Smooth muscle cell (in vitro differentiated cells): ENCODE measurements around the gene SBF2. TPM values are rescaled to one million over a fixed set of nuclear protein-coding genes. Genes with fewer than 3 reads are reported as not detected.
A peak's percentile ranks its signal among the peaks of the same experiment; 100 is the strongest.

Source experiments
- DNase-seq: peaks from one replicate; lab custom pipeline; 2025; ENCODE audit not compliant: unreplicated experiment; lab: John Stamatoyannopoulos, UW
- H2AFZ ChIP-seq: fragments of 200-600 bp; sonication (generic); 2 replicates; pipeline ENCODE4 v1.6.0; 2016; ENCODE audit warnings: antibody characterized with exemption, low read depth, mild to moderate bottlenecking
- H3F3A ChIP-seq: fragments of 200-600 bp; sonication (generic); 2 replicates; pipeline ENCODE4 v1.6.0; 2017; ENCODE audit warnings: antibody characterized with exemption, low read depth
- H3K27ac ChIP-seq: fragments of 200-600 bp; sonication (generic); 2 replicates; pipeline ENCODE4 v1.5.1; 2016; ENCODE audit warnings: low read depth, mild to moderate bottlenecking
- H3K27me3 ChIP-seq: fragments of 200-600 bp; sonication (generic); 2 replicates; pipeline ENCODE4 v1.6.1; 2016; ENCODE audit warnings: low read depth, mild to moderate bottlenecking
- H3K36me3 ChIP-seq: fragments of 200-600 bp; sonication (generic); 2 replicates; pipeline ENCODE4 v1.5.1; 2016; ENCODE audit warnings: low read depth
- H3K4me1 ChIP-seq: fragments of 200-600 bp; sonication (generic); 2 replicates; pipeline ENCODE4 v1.5.1; 2016; ENCODE audit warnings: low read depth
- H3K4me2 ChIP-seq: fragments of 200-600 bp; sonication (generic); 2 replicates; pipeline ENCODE4 v1.6.0; 2016; ENCODE audit warnings: mild to moderate bottlenecking
- H3K4me3 ChIP-seq: fragments of 200-600 bp; sonication (generic); 2 replicates; pipeline ENCODE4 v1.5.1; 2016; ENCODE audit warnings: mild to moderate bottlenecking
- H3K79me2 ChIP-seq: fragments of 200-600 bp; sonication (generic); 2 replicates; pipeline ENCODE4 v1.6.0; 2016; ENCODE audit warnings: low read depth, mild to moderate bottlenecking
- H3K9ac ChIP-seq: fragments of 200-600 bp; sonication (generic); 2 replicates; pipeline ENCODE4 v1.6.0; 2016; ENCODE audit warnings: low read depth
- H3K9me3 ChIP-seq: fragments of 200-600 bp; sonication (generic); replicated peaks from 2 replicates; pipeline ENCODE4 v1.5.1; 2016; ENCODE audit warnings: low read depth
- H4K20me1 ChIP-seq: fragments of 200-600 bp; sonication (generic); 2 replicates; pipeline ENCODE4 v1.6.0; 2016; ENCODE audit warnings: low read depth
- WGBS: methylation state at CpG from one replicate; pipeline ENCODE4 v1.1.7; 2016; ENCODE audit warnings: low lambda C conversion rate; 5-methylcytosine and 5-hydroxymethylcytosine counted together
- polyA plus RNA-seq: library from polyadenylated mRNA; unstranded; fragments of >200 nt; fragmentation: Nextera tagmentation; extraction: Ambion mirVana; gene quantifications from 2 replicates; pipeline ENCODE4 v1.2.1, GENCODE V29; 2016
- total RNA-seq: library from RNA; depleted of rRNA; stranded (reverse); fragments of >200 nt; gene quantifications from 2 replicates; pipeline ENCODE4 v1.2.3, GENCODE V29; 2014
- TF ChIP-seq, protein P1 (sequence below): fragments of 200-600 bp; sonication (generic); IDR thresholded peaks from 2 replicates; pipeline ENCODE4 v1.5.1; 2017; ENCODE audit warnings: borderline replicate concordance, mild to moderate bottlenecking, antibody characterized with exemption; ENCODE audit not compliant: insufficient read depth, poor library complexity, severe bottlenecking

Gene SBF2
- total and polyA plus RNA-seq, 2 experiments from 2014 or later = 19.0 to 80.7 TPM

- Histone ChIP-seq H3K27me3 (no peaks in the 10 kb centered on the region), H3K4me2 (no peak overlapping the region), H3K9ac (no peak overlapping the region), H3K36me3 (no peaks in the 10 kb centered on the region), H3K79me2 (peaks cover 5% of the 10 kb centered on the region), H3K27ac (no peak overlapping the region), H4K20me1 (peaks cover 18% of the 10 kb centered on the region), H3K4me1 (peaks cover 19% of the 10 kb centered on the region), H3K4me3 (no peak overlapping the region), H2AFZ (no peak overlapping the region), H3K9me3 (no peaks in the 10 kb centered on the region), H3F3A (peaks cover 6% of the 10 kb centered on the region)
- WGBS = 93% methylated on average over 3 of the region's 3 CpGs
- no peak for DNase-seq
- TF ChIP-seq, protein P1, sequence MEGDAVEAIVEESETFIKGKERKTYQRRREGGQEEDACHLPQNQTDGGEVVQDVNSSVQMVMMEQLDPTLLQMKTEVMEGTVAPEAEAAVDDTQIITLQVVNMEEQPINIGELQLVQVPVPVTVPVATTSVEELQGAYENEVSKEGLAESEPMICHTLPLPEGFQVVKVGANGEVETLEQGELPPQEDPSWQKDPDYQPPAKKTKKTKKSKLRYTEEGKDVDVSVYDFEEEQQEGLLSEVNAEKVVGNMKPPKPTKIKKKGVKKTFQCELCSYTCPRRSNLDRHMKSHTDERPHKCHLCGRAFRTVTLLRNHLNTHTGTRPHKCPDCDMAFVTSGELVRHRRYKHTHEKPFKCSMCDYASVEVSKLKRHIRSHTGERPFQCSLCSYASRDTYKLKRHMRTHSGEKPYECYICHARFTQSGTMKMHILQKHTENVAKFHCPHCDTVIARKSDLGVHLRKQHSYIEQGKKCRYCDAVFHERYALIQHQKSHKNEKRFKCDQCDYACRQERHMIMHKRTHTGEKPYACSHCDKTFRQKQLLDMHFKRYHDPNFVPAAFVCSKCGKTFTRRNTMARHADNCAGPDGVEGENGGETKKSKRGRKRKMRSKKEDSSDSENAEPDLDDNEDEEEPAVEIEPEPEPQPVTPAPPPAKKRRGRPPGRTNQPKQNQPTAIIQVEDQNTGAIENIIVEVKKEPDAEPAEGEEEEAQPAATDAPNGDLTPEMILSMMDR = no peak
Measured at GRCh38 chr11:10310301-10310841, 16.4 kb upstream of the SBF2 start.

DNA sequence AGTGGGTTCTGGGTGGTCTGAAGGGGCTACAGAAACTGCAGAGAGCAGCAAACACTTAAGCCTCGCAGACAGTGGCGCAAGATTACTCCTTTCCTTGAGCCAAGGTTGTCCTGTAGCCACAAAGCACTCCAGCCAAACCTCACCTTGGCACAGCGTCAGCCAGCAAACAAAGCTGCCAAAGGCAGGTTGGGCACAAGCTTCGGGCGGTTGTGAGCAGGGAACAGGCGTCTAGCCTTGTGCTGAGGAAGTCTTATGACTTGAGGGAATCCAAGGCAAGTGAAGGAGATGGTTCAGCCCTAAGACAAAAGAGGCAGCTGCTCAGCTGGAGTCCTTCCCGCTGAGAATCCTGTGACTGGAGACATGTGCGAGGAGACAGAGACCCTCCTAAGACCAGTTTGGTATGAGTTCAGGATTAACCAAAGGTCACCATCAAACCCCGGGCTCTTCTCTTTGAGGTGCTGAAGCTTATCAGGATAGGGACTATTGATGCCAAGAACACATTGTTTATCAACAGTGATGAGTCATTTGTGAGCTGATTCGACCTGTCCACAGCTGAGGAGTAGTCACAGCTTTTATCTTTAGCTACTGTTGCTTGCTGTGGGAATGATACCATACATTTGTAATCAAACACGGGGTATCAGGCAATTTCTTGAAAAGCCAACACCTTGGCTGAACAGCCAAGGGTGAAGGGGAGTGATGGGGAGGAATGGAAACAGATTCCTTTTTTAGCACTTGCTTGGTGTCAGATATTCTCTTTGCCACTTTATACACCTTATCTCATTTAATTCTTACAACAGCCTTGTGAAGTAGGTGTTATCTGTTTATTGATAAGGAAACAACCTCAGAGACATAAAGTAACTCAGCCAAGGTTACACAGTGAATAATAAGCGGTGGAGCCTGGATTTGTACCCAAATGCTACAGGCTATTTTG, 15.4 kb upstream of the SBF2 start:
- Histone ChIP-seq H3K36me3 (no peaks in the 10 kb centered on the region), H3K4me3 (no peak overlapping the region), H3K27ac (no peak overlapping the region), H3K4me1 (peaks cover 19% of the 10 kb centered on the region), H3K79me2 (peaks cover 5% of the 10 kb centered on the region), H4K20me1 (peaks cover 22% of the 10 kb centered on the region), H3F3A (peaks cover 6% of the 10 kb centered on the region), H3K4me2 (no peak overlapping the region), H3K9me3 (no peaks in the 10 kb centered on the region), H3K27me3 (no peaks in the 10 kb centered on the region), H3K9ac (no peak overlapping the region), H2AFZ (no peak overlapping the region)
- no peak for DNase-seq
- TF ChIP-seq, protein P1 = no peak
- 55% methylated on average over 12 of the region's 12 CpGs for WGBS

DNA sequence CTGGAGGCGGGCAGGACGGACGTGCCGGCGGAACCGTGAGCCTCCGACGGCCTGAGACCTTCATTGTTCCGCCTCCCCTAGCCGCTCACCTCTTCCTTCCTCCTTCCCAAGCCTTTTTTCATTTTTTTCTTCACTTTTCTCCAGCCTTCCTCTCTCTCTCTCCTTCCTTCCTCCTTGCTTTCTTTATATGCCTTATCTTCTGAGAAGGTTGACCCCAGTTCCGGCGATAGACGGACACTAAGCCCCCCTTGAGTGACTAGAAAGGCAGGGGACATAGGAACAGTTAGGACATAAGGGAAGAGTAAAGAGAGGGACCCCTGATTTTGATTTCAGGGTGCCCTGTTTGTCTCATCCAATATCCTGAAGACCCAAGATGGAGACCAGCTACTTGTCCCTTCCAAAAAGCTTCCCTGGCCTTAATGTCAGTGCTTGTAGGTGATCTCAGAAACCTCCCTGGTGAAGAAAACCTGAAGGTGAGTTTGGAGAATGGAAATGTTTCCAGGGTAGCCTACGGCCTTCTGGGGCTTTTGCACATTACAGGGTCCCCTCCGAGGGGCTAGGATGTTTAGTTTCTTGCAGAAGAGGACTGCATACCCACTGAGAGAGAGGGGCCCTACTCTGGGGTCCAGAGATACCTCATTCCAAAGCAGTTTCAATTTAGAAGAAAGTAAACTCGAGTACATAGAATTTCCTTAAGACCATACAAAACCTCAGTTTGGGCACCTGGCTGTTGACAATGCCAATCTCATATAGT, 14.4 kb upstream of the SBF2 start:
- Histone ChIP-seq H3K79me2 (peaks cover 5% of the 10 kb centered on the region), H4K20me1 (peaks cover 22% of the 10 kb centered on the region), H3K36me3 (no peaks in the 10 kb centered on the region), H3K4me3 (peak overlapping the region; percentile 65), H3K27me3 (no peaks in the 10 kb centered on the region), H3K4me2 (peak overlapping the region; percentile 90), H3K9me3 (no peaks in the 10 kb centered on the region), H3F3A (peaks cover 6% of the 10 kb centered on the region), H3K4me1 (peaks cover 29% of the 10 kb centered on the region), H3K27ac (peak overlapping the region; percentile 79), H2AFZ (peak overlapping the region; percentile 56), H3K9ac (peak overlapping the region; percentile 79)
- WGBS = 27% methylated on average over 16 of the region's 16 CpGs
- no peak for DNase-seq
- TF ChIP-seq, protein P1 = no peak
